Measurements from ENCODE around the gene PGGT1B. TPM values are rescaled to one million over a fixed set of nuclear protein-coding genes. Genes with fewer than 3 reads are reported as not detected.

PGGT1B gene
- total RNA-seq, 1 donor from 2014 or later = 38.4 TPM

DNA sequence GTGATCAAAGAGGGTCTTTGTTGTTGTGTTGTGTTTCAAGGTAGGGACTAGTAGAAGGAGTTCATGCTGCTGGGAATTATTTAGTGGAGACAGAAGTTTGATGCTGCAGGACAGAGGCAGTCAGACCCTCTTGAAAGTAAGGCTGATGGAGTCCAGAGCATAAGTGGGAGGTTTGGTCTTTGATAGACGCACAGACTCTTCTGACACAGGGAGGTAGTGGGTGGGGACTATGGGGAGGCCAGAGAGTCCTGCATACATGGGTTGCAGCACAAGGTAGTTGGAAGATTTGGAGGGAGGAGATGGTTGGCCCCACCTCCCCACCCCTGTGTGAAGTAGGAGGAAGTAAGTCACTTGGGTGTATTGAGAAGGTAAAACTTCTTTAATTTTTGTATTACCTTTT is 36.1 kb upstream of the PGGT1B start:
- Mint-ChIP-seq H3K4me1 (peaks cover 17% of the 10 kb centered on the region), H3K36me3 (ENCODE audit: low read depth) (no peaks in the 10 kb centered on the region), H3K27ac (ENCODE audit: unreplicated experiment) (no peak overlapping the region), H3K27me3 (ENCODE audit: low read depth) (peaks cover 17% of the 10 kb centered on the region), H3K4me3 (peak overlapping the region; percentile 7), H3K9me3 (peaks cover 4% of the 10 kb centered on the region)
- TF ChIP-seq, protein P1, sequence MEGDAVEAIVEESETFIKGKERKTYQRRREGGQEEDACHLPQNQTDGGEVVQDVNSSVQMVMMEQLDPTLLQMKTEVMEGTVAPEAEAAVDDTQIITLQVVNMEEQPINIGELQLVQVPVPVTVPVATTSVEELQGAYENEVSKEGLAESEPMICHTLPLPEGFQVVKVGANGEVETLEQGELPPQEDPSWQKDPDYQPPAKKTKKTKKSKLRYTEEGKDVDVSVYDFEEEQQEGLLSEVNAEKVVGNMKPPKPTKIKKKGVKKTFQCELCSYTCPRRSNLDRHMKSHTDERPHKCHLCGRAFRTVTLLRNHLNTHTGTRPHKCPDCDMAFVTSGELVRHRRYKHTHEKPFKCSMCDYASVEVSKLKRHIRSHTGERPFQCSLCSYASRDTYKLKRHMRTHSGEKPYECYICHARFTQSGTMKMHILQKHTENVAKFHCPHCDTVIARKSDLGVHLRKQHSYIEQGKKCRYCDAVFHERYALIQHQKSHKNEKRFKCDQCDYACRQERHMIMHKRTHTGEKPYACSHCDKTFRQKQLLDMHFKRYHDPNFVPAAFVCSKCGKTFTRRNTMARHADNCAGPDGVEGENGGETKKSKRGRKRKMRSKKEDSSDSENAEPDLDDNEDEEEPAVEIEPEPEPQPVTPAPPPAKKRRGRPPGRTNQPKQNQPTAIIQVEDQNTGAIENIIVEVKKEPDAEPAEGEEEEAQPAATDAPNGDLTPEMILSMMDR (conservative IDR thresholded peaks at IDR 0.05) = no peak
- no peak for DNase-seq (ENCODE audit: low read depth, low spot score)

DNA sequence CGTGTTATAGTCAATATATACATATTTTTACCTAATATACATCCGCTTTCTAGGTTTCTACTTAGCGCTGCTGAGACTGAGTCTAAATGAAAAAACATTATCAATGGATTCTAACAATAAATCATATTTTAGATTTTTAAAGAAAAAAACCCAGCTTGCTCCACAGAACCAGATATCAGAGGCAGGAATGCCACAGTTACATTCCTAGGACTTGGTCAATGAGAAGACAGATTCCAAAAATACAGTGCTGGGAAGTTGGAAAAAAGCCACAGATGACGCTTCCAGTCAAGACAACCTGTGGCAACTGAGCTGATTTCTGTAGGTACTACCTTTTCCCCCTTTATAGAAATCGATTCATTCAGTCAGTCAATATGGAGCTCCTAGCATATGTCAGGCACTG is 34.4 kb upstream of the PGGT1B start:
- Mint-ChIP-seq H3K27ac (ENCODE audit: unreplicated experiment) (no peak overlapping the region), H3K4me3 (peak overlapping the region; percentile 77), H3K36me3 (ENCODE audit: low read depth) (peaks cover 13% of the 10 kb centered on the region), H3K27me3 (ENCODE audit: low read depth) (peaks cover 17% of the 10 kb centered on the region), H3K9me3 (peaks cover 12% of the 10 kb centered on the region), H3K4me1 (peaks cover 17% of the 10 kb centered on the region)
- TF ChIP-seq, protein P1 (conservative IDR thresholded peaks at IDR 0.05) = no peak
- no peak for DNase-seq (ENCODE audit: low read depth, low spot score)

DNA sequence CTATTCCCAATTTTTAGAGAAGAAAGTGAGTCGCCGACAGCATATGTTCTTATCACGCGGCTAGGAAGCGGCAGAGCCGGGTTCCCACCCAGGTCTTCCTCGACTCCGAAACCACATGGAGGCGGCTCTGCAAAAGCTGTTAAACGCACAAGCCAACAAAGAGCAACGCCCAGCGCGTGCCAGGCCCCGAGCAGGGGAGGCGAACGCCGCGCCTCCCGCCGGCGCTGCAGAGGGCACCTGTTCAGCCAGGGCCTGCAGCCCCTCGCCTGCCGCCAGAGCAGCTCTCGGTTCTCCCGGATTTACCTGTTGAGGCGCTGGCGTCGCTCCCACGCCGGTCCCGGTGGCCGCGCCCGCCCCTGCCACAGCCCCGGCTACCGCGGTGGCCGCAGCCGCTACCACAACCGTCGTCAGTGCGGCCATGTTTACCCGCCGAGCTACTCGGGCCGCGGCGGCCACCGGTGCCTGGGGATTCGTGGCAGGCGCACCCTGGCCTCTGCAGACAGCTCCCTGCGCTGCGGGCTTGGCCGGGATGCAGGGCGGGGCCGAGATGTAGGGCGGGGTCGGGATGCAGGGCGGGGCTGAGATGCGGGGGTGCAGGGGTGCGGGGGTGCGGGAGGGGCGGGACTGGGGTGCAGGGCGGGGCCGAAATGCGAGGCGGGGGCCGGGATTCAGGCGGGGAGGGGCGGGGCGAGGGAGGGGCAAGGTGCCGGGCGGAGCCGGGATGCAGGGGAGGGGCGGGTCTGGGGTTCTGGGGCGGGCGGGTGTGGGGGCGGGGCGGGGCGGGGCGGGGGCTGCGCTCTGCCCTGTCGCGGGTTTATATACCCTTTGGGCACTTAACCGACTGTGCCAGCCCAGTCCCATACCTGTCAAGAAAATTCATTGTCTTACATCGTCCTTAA is 33.7 kb upstream of the PGGT1B start, which contains the start of gene CCDC112:
Gene CCDC112, minus strand, starts transcription at position 531 of the 899 bp plus-strand sequence. Its CDS starts 111 bp downstream, at position 420.
- Mint-ChIP-seq H3K4me3 (peak within 1 kb of the TSS; percentile 97), H3K27me3 (ENCODE audit: low read depth) (peaks cover 17% of the 10 kb centered on the region), H3K9me3 (peaks cover 12% of the 10 kb centered on the region), H3K36me3 (ENCODE audit: low read depth) (peaks cover 16% of the 10 kb centered on the region), H3K27ac (ENCODE audit: unreplicated experiment) (peak within 1 kb of the TSS; percentile 87), H3K4me1 (peaks cover 17% of the 10 kb centered on the region)
- peak; percentile 57 for DNase-seq (ENCODE audit: low read depth, low spot score)
- TF ChIP-seq, protein P1 (conservative IDR thresholded peaks at IDR 0.05) = no peak

DNA sequence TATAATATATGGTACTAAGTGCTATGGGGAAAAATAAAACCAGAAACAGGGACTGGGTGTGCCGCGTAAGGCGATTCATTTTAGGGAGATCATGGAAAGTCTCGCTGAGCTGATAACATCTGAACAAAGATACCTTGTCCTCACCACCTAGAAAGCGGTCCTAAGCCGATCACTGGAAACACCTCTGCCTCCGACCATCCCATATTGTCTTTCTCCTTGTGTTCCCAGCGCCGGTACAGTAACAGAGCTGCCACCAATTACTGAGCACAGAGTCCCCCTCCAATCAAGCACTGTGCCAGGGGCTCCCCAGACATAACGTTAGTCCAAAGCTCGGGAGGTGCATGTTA is 33.1 kb upstream of the PGGT1B start:
- H3K27ac Mint-ChIP-seq (ENCODE audit: unreplicated experiment) = peak overlapping the region; percentile 87
- TF ChIP-seq, protein P1 (conservative IDR thresholded peaks at IDR 0.05) = no peak
- peaks cover 17% of the 10 kb centered on the region for H3K4me1 Mint-ChIP-seq
- H3K36me3 Mint-ChIP-seq (ENCODE audit: low read depth) = peaks cover 16% of the 10 kb centered on the region
- no peak for DNase-seq (ENCODE audit: low read depth, low spot score)
- H3K9me3 Mint-ChIP-seq = peaks cover 14% of the 10 kb centered on the region
- peaks cover 12% of the 10 kb centered on the region for H3K27me3 Mint-ChIP-seq (ENCODE audit: low read depth)
- H3K4me3 Mint-ChIP-seq = peak overlapping the region; percentile 97

DNA sequence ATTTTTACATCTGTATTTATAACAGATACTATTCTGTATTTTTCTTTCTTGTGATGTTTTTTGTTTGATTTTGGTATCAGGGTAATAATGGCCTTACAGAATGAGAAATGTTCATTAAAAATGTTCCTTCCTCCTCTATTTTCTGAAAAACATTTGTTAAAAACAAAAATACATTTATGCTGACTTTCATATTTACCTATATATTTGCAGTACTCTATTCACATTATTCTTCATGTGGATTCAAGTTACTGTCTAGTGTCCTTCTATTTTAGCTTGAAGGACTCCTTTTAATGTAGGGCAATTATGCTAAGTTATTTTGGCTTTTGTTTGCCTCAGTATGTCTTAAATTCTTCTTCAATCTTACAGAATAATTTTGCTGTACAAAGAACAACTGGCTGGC is 28.7 kb upstream of the PGGT1B start:
- Mint-ChIP-seq H3K27me3 (ENCODE audit: low read depth) (peaks cover 2% of the 10 kb centered on the region), H3K4me3 (no peak overlapping the region)

More for the DNA sequence above, 28.7 kb upstream of the PGGT1B start:
- Mint-ChIP-seq H3K9me3 (peaks cover 10% of the 10 kb centered on the region), H3K36me3 (ENCODE audit: low read depth) (peaks cover 22% of the 10 kb centered on the region), H3K4me1 (peaks cover 17% of the 10 kb centered on the region), H3K27ac (ENCODE audit: unreplicated experiment) (no peak overlapping the region)
- TF ChIP-seq, protein P1 (conservative IDR thresholded peaks at IDR 0.05) = no peak
- DNase-seq (ENCODE audit: low read depth, low spot score) = no peak
